ENCODE measurements around the gene NCKAP5. TPM values are rescaled to one million over a fixed set of nuclear protein-coding genes. Genes with fewer than 3 reads are reported as not detected.
A peak's percentile ranks its signal among the peaks of the same experiment; 100 is the strongest.

Gene NCKAP5
- total and polyA plus RNA-seq, 4 donors: 0.57 to 2.8 (median 2.4) TPM

DNA sequence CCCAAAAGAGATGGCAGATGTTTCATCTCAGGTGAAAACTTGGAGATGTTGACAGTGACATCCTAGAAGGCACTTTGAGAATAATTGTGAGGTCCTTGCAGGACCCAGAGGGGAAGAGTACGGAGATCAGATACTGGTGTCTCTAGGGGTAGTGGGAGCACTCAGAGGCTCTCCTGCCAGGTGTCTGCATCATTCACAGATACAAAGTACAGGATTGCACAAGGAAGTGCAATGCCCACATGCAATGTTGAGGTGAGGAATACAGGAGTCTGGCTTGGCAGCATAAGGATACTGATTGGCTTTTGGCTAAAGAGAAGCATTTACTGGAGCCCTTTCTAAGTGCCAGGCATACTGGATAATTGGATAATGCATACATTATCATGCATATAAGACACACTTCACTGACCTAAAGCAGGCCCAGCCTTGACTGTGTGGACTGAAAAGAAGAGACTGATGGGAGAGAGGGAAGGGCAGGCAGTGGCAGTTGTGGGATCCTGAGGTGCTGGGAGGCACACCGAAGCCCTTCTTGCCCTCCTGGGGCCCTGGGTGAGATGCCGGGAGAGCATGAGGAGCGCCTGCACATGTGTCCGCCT, 31.0 kb upstream of the NCKAP5 start (continued):
- TF ChIP-seq JUND (IDR thresholded peaks at IDR 0.05): peak; percentile 29 to 86
- TF ChIP-seq EGR1 (IDR thresholded peaks at IDR 0.05; ENCODE audit: low read depth in 2 of 2): no peak
- peak; percentile 85 to 97 for TF ChIP-seq HNF4A (conservative IDR thresholded peaks at IDR 0.05)
- TF ChIP-seq RAD21 (IDR thresholded peaks at IDR 0.05): peak in 1 of 2 donors; percentile 52
- TF ChIP-seq HNF4G (IDR thresholded peaks at IDR 0.05): peak; percentile 47

DNA sequence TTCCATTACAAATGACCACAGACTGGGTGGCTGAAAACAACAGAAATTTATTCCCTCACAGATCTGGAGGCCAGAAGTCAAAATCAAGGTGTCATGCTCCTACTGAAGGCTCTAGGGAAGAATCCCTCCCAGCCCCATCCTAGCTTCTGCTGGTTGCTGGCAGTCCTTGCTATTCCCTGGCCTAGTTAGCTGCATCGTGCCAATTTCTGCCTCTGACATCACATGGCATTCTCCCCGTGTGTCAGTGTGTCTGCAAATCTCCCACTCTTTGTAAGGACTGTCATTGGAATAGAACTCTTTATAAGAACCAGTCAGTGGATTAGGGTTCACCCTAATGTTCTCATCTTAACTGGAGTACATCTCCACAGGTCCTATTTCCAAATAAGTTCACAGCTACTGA, 30.5 kb upstream of the NCKAP5 start:
- H3K27me3 ChIP-seq (ENCODE audit: control insufficient read depth in 4 of 4, insufficient read depth in 4 of 4, low read length in 3 of 4): no peaks in the 10 kb centered on the region
- no peak overlapping the region for H3K4me3 ChIP-seq (ENCODE audit: low read depth in 1 of 3, low read length in 3 of 3)
- no peak overlapping the region for H3K9ac ChIP-seq (ENCODE audit: low read depth in 1 of 2, low read length in 2 of 2)
- H3K9me3 ChIP-seq (ENCODE audit: control insufficient read depth in 4 of 4, low read length in 3 of 4): no peaks in the 10 kb centered on the region
- TF ChIP-seq, protein P1, sequence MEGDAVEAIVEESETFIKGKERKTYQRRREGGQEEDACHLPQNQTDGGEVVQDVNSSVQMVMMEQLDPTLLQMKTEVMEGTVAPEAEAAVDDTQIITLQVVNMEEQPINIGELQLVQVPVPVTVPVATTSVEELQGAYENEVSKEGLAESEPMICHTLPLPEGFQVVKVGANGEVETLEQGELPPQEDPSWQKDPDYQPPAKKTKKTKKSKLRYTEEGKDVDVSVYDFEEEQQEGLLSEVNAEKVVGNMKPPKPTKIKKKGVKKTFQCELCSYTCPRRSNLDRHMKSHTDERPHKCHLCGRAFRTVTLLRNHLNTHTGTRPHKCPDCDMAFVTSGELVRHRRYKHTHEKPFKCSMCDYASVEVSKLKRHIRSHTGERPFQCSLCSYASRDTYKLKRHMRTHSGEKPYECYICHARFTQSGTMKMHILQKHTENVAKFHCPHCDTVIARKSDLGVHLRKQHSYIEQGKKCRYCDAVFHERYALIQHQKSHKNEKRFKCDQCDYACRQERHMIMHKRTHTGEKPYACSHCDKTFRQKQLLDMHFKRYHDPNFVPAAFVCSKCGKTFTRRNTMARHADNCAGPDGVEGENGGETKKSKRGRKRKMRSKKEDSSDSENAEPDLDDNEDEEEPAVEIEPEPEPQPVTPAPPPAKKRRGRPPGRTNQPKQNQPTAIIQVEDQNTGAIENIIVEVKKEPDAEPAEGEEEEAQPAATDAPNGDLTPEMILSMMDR (IDR thresholded peaks at IDR 0.05; ENCODE audit: low read depth, low read length, missing input control): no peak
- TF ChIP-seq HNF4G (IDR thresholded peaks at IDR 0.05) (no peak), RXRA (IDR thresholded peaks at IDR 0.05) (no peak), YY1 (IDR thresholded peaks at IDR 0.05) (no peak), FOXA2 (IDR thresholded peaks at IDR 0.05) (no peak), EGR1 (IDR thresholded peaks at IDR 0.05; ENCODE audit: low read depth in 2 of 2) (no peak), SP1 (IDR thresholded peaks at IDR 0.05) (no peak)
- TF ChIP-seq, protein P2, sequence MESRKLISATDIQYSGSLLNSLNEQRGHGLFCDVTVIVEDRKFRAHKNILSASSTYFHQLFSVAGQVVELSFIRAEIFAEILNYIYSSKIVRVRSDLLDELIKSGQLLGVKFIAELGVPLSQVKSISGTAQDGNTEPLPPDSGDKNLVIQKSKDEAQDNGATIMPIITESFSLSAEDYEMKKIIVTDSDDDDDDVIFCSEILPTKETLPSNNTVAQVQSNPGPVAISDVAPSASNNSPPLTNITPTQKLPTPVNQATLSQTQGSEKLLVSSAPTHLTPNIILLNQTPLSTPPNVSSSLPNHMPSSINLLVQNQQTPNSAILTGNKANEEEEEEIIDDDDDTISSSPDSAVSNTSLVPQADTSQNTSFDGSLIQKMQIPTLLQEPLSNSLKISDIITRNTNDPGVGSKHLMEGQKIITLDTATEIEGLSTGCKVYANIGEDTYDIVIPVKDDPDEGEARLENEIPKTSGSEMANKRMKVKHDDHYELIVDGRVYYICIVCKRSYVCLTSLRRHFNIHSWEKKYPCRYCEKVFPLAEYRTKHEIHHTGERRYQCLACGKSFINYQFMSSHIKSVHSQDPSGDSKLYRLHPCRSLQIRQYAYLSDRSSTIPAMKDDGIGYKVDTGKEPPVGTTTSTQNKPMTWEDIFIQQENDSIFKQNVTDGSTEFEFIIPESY (IDR thresholded peaks at IDR 0.05): no peak
- 33% methylated on average over 2 of the region's 2 CpGs for WGBS
- no peak for DNase-seq (ENCODE audit: low spot score)
- H3K36me3 ChIP-seq (ENCODE audit: control insufficient read depth in 4 of 4, insufficient read depth in 3 of 4, low read depth in 1 of 4, low read length in 3 of 4): no peaks in the 10 kb centered on the region
- peaks cover 5 to 16% (median 7%) of the 10 kb centered on the region in 4 donors for H3K4me1 ChIP-seq (ENCODE audit: control insufficient read depth in 4 of 4, insufficient read depth in 4 of 4, low read length in 3 of 4)
- peak overlapping the region; percentile 16 to 81 for H3K27ac ChIP-seq (ENCODE audit: low read depth in 1 of 2, low read length in 2 of 2)

DNA sequence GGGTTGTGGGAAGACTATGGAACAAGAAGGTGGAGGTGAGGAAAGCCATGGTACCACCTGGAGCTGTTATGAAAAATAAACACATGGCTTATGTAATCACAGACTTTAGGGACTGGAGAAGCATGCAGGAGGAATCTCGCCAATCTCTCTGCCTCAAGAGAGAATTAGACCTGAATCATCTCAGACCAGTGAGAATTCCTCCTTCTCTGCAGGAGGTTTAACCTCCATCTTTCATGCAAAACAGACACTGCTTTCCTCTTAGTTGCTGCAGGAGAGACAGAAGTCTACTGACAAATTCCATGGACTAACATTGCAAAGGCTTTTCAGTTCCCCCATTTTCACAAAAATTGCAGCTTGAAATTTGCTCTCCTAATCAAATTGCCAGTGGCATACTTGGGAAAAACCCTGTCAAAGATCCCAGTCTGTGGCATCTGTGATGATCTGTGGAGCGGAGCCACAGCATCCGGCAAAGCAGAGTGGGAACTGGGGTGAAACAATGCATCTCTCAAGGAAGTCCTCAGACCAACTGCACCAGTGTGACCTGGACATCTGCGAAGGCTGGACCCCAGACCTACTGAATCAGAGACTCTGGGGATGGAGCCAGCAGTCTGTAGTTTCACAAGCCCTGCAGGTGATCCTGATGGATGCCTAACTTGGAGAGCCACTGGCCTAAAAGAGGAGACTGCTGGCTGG, 28.6 kb upstream of the NCKAP5 start:
- H3K9me3 ChIP-seq (ENCODE audit: control insufficient read depth in 4 of 4, low read length in 3 of 4): no peaks in the 10 kb centered on the region
- WGBS: 76% methylated on average over 4 of the region's 4 CpGs
- H3K36me3 ChIP-seq (ENCODE audit: control insufficient read depth in 4 of 4, insufficient read depth in 3 of 4, low read depth in 1 of 4, low read length in 3 of 4): no peaks in the 10 kb centered on the region
- DNase-seq (ENCODE audit: low spot score): no peak
- no peak overlapping the region for H3K4me3 ChIP-seq (ENCODE audit: low read depth in 1 of 3, low read length in 3 of 3)
- no peak overlapping the region for H3K27ac ChIP-seq (ENCODE audit: low read depth in 1 of 2, low read length in 2 of 2)
- no peaks in the 10 kb centered on the region for H3K27me3 ChIP-seq (ENCODE audit: control insufficient read depth in 4 of 4, insufficient read depth in 4 of 4, low read length in 3 of 4)
- H3K4me1 ChIP-seq (ENCODE audit: control insufficient read depth in 4 of 4, insufficient read depth in 4 of 4, low read length in 3 of 4): peaks cover 5 to 16% (median 7%) of the 10 kb centered on the region in 4 donors
- no peak overlapping the region for H3K9ac ChIP-seq (ENCODE audit: low read depth in 1 of 2, low read length in 2 of 2)
- TF ChIP-seq RAD21 (IDR thresholded peaks at IDR 0.05): no peak
- TF ChIP-seq, protein P2 (IDR thresholded peaks at IDR 0.05): no peak
- no peak for TF ChIP-seq TAF1 (conservative IDR thresholded peaks at IDR 0.05)
- no peak for TF ChIP-seq RXRA (IDR thresholded peaks at IDR 0.05)
- TF ChIP-seq HNF4G (IDR thresholded peaks at IDR 0.05): no peak
- no peak for TF ChIP-seq EGR1 (IDR thresholded peaks at IDR 0.05; ENCODE audit: low read depth in 2 of 2)
- TF ChIP-seq, protein P1 (IDR thresholded peaks at IDR 0.05; ENCODE audit: low read depth, low read length, missing input control): no peak
- no peak for TF ChIP-seq FOXA1 (IDR thresholded peaks at IDR 0.05)
- no peak for TF ChIP-seq GABPA (IDR thresholded peaks at IDR 0.05 in 1 of 2, conservative IDR thresholded peaks at IDR 0.05 in 1 of 2)
- TF ChIP-seq, protein P3, sequence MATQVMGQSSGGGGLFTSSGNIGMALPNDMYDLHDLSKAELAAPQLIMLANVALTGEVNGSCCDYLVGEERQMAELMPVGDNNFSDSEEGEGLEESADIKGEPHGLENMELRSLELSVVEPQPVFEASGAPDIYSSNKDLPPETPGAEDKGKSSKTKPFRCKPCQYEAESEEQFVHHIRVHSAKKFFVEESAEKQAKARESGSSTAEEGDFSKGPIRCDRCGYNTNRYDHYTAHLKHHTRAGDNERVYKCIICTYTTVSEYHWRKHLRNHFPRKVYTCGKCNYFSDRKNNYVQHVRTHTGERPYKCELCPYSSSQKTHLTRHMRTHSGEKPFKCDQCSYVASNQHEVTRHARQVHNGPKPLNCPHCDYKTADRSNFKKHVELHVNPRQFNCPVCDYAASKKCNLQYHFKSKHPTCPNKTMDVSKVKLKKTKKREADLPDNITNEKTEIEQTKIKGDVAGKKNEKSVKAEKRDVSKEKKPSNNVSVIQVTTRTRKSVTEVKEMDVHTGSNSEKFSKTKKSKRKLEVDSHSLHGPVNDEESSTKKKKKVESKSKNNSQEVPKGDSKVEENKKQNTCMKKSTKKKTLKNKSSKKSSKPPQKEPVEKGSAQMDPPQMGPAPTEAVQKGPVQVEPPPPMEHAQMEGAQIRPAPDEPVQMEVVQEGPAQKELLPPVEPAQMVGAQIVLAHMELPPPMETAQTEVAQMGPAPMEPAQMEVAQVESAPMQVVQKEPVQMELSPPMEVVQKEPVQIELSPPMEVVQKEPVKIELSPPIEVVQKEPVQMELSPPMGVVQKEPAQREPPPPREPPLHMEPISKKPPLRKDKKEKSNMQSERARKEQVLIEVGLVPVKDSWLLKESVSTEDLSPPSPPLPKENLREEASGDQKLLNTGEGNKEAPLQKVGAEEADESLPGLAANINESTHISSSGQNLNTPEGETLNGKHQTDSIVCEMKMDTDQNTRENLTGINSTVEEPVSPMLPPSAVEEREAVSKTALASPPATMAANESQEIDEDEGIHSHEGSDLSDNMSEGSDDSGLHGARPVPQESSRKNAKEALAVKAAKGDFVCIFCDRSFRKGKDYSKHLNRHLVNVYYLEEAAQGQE (IDR thresholded peaks at IDR 0.05): no peak
- TF ChIP-seq NR2F2 (IDR thresholded peaks at IDR 0.05): no peak
- TF ChIP-seq SP1 (IDR thresholded peaks at IDR 0.05): no peak
- no peak for TF ChIP-seq FOXA2 (IDR thresholded peaks at IDR 0.05)
